Measurements from ENCODE around the gene CDR2. TPM values are rescaled to one million over a fixed set of nuclear protein-coding genes. Genes with fewer than 3 reads are reported as not detected.

The CDR2 gene
- polyA plus RNA-seq, 3 donors: 2.5 to 5.9 (median 4.8) TPM

DNA sequence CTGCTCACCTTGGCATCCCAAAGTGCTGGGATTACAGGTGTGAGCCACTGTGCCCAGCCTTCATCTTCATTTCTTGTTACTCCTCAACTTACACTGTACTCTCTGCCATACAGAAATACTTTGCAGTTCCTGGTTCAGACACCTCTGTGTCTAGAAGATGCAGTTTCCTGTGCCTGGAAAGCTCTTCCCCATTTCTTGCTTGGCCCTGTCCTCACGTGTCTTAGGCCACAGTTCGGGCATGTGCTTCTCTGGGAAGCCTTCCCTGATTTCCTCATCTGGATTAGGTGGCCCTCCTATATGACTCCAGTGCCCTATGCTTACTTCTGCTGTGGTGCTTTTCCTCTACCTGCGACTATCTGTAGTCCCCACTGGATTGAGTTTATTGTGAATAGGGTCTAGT lies 26.5 kb upstream of the CDR2 start:
- no peak overlapping the region for H3K4me3 ChIP-seq (replicated peaks in 1 of 3; ENCODE audit: low read depth in 2 of 3, low read length in 3 of 3)
- H3K4me1 ChIP-seq (ENCODE audit: control insufficient read depth in 1 of 2, insufficient read depth in 2 of 2, low read length in 2 of 2): peaks cover 6 to 7% of the 10 kb centered on the region in 2 donors
- H3K9me3 Mint-ChIP-seq: peaks cover 0 to 2% (median 0%) of the 10 kb centered on the region in 7 donors
- H3K9me3 ChIP-seq (replicated peaks in 1 of 2; ENCODE audit: control insufficient read depth in 1 of 2, insufficient read depth in 1 of 2, low read length in 2 of 2): no peaks in the 10 kb centered on the region
- peak; percentile 13 to 42 (median 33) for DNase-seq
- TF ChIP-seq, protein P1, sequence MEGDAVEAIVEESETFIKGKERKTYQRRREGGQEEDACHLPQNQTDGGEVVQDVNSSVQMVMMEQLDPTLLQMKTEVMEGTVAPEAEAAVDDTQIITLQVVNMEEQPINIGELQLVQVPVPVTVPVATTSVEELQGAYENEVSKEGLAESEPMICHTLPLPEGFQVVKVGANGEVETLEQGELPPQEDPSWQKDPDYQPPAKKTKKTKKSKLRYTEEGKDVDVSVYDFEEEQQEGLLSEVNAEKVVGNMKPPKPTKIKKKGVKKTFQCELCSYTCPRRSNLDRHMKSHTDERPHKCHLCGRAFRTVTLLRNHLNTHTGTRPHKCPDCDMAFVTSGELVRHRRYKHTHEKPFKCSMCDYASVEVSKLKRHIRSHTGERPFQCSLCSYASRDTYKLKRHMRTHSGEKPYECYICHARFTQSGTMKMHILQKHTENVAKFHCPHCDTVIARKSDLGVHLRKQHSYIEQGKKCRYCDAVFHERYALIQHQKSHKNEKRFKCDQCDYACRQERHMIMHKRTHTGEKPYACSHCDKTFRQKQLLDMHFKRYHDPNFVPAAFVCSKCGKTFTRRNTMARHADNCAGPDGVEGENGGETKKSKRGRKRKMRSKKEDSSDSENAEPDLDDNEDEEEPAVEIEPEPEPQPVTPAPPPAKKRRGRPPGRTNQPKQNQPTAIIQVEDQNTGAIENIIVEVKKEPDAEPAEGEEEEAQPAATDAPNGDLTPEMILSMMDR (IDR thresholded peaks at IDR 0.05): no peak
- no peak overlapping the region for H3K4me2 ChIP-seq (replicated peaks; ENCODE audit: extremely low read depth, low read length, poor library complexity, severe bottlenecking)
- peaks cover 6% of the 10 kb centered on the region for H3K4me1 Mint-ChIP-seq
- no peak overlapping the region for H3K27ac ChIP-seq (ENCODE audit: low read depth in 1 of 2, low read length in 2 of 2)
- H3K27me3 ChIP-seq (ENCODE audit: control insufficient read depth in 2 of 2, insufficient read depth in 2 of 2, low read length in 2 of 2): no peaks in the 10 kb centered on the region
- H3K4me3 Mint-ChIP-seq: no peak overlapping the region
- 0% methylated on average over 2 of the region's 3 CpGs for WGBS (ENCODE audit: insufficient coverage)
- peaks cover 0 to 3% (median 3%) of the 10 kb centered on the region in 3 donors for H3K27me3 Mint-ChIP-seq (ENCODE audit: low read depth in 3 of 3)
- peaks cover 4 to 10% of the 10 kb centered on the region in 2 donors for H3K36me3 Mint-ChIP-seq
- no peaks in the 10 kb centered on the region for H4K20me1 ChIP-seq (ENCODE audit: insufficient read depth, low read length)
- H3K27ac Mint-ChIP-seq: peak overlapping the region in 2 of 7 donors; percentile 63 to 66
- H3K9ac ChIP-seq (ENCODE audit: insufficient read depth, low read length, poor library complexity, severe bottlenecking): no peak overlapping the region
- H2AFZ ChIP-seq (ENCODE audit: insufficient read depth, low read depth, low read length, poor library complexity, severe bottlenecking): no peak overlapping the region
- intact Hi-C loops (cut with micrococcal nuclease): no loop called here
- H3K79me2 ChIP-seq (ENCODE audit: insufficient read depth, low read length): no peaks in the 10 kb centered on the region
- no peaks in the 10 kb centered on the region for H3K36me3 ChIP-seq (replicated peaks in 1 of 2; ENCODE audit: control insufficient read depth in 1 of 2, insufficient read depth in 2 of 2, low read length in 2 of 2)

DNA sequence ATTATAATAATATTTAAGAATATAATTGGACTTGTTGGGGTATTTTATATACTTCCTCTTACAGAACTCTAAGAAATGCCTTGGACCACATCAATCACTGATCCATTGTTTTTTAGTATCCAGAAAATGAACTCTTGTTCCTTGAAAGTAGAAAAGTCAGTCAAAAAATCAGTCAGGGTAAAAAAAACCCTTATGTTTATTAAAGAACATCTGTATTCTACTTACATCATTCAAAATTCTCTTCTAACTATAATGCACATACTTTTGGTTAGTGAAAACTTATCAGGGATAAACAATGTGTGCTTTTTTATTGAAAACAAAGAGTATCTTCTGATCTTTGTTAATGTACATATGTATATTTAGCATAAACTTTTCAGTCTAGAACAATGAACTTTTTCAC lies 23.5 kb upstream of the CDR2 start:
- Histone ChIP-seq H2AFZ (ENCODE audit: insufficient read depth, low read depth, low read length, poor library complexity, severe bottlenecking) (no peak overlapping the region), H3K36me3 (replicated peaks in 1 of 2; ENCODE audit: control insufficient read depth in 1 of 2, insufficient read depth in 2 of 2, low read length in 2 of 2) (no peaks in the 10 kb centered on the region), H3K4me1 (ENCODE audit: control insufficient read depth in 1 of 2, insufficient read depth in 2 of 2, low read length in 2 of 2) (peaks cover 6 to 7% of the 10 kb centered on the region in 2 donors), H3K4me3 (replicated peaks in 1 of 3; ENCODE audit: low read depth in 2 of 3, low read length in 3 of 3) (no peak overlapping the region), H3K9ac (ENCODE audit: insufficient read depth, low read length, poor library complexity, severe bottlenecking) (no peak overlapping the region), H3K27me3 (ENCODE audit: control insufficient read depth in 2 of 2, insufficient read depth in 2 of 2, low read length in 2 of 2) (no peaks in the 10 kb centered on the region), H4K20me1 (ENCODE audit: insufficient read depth, low read length) (no peaks in the 10 kb centered on the region), H3K4me2 (replicated peaks; ENCODE audit: extremely low read depth, low read length, poor library complexity, severe bottlenecking) (no peak overlapping the region), H3K79me2 (ENCODE audit: insufficient read depth, low read length) (no peaks in the 10 kb centered on the region), H3K9me3 (replicated peaks in 1 of 2; ENCODE audit: control insufficient read depth in 1 of 2, insufficient read depth in 1 of 2, low read length in 2 of 2) (no peaks in the 10 kb centered on the region), H3K27ac (ENCODE audit: low read depth in 1 of 2, low read length in 2 of 2) (no peak overlapping the region)
- Mint-ChIP-seq H3K9me3 (peaks cover 0 to 2% (median 0%) of the 10 kb centered on the region in 7 donors), H3K27ac (no peak overlapping the region), H3K4me3 (no peak overlapping the region), H3K27me3 (ENCODE audit: low read depth in 3 of 3) (peaks cover 0 to 3% (median 3%) of the 10 kb centered on the region in 3 donors), H3K4me1 (peaks cover 8% of the 10 kb centered on the region), H3K36me3 (peaks cover 8 to 13% of the 10 kb centered on the region in 2 donors)
- no peak for DNase-seq
- TF ChIP-seq, protein P1 (IDR thresholded peaks at IDR 0.05): no peak
- intact Hi-C loops (cut with micrococcal nuclease): no loop called here
